ENCODE results near the gene LRRN4. TPM values are rescaled to one million over a fixed set of nuclear protein-coding genes. Genes with fewer than 3 reads are reported as not detected.

Gene LRRN4
- total RNA-seq, 4 donors from 2014 or later, result not detected

DNA sequence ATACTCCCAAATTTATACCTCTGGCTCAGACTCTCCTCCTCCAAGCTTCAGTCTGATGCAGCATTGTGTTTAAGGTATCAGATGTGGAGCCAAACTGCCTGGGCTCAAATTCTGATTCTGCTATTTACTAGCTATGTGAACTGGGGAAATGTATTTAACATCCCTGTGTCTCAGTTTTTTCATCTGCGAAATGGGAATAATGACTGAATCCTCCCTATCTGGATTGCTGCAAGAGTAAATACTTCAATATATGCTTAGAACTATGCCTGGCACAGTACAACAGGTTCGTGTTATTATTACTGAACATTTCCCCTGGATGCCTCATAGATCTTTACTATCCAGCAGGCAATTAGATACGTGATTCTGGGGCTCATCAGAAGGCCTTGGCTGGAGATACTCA lies 5.5 kb downstream of the LRRN4 start:
- H3K27me3 ChIP-seq, result peaks cover 33% of the 10 kb centered on the region
- H3K27ac ChIP-seq, result no peak overlapping the region
- H3K4me3 ChIP-seq, result no peak overlapping the region
- peaks cover 0 to 12% (median 8%) of the 10 kb centered on the region in 3 donors for H3K4me1 ChIP-seq
- 93 to 100% methylated on average over 1 to 2 of the region's 3 CpGs for WGBS, 2 donors (ENCODE audit: low coverage in 1 of 2)
- TF ChIP-seq EP300 (IDR thresholded peaks at IDR 0.05) (no peak), CTCF (IDR thresholded peaks at IDR 0.05) (no peak), POLR2AphosphoS5 (IDR thresholded peaks at IDR 0.05) (no peak), POLR2A (IDR thresholded peaks at IDR 0.05) (no peak)
- no peak for ATAC-seq
- H3K36me3 ChIP-seq, result no peaks in the 10 kb centered on the region
- no peaks in the 10 kb centered on the region for H3K9me3 ChIP-seq

- Histone ChIP-seq H3K4me3 (no peak overlapping the region), H3K27me3 (peaks cover 14% of the 10 kb centered on the region), H3K4me1 (no peaks in the 10 kb centered on the region), H3K27ac (no peak overlapping the region), H3K36me3 (peaks cover 0 to 13% of the 10 kb centered on the region in 2 donors), H3K9me3 (no peaks in the 10 kb centered on the region)
- TF ChIP-seq POLR2AphosphoS5 (IDR thresholded peaks at IDR 0.05) (no peak), POLR2A (IDR thresholded peaks at IDR 0.05) (no peak), CTCF (IDR thresholded peaks at IDR 0.05) (no peak), EP300 (IDR thresholded peaks at IDR 0.05) (no peak)
- ATAC-seq, result no peak
- WGBS, 2 donors (ENCODE audit: low coverage in 1 of 2), result 50 to 83% methylated on average over 1 of the region's 1 CpG
These were observed 7.4 kb downstream of the LRRN4 start for GRCh38 chr20:6046432-6046831.

DNA sequence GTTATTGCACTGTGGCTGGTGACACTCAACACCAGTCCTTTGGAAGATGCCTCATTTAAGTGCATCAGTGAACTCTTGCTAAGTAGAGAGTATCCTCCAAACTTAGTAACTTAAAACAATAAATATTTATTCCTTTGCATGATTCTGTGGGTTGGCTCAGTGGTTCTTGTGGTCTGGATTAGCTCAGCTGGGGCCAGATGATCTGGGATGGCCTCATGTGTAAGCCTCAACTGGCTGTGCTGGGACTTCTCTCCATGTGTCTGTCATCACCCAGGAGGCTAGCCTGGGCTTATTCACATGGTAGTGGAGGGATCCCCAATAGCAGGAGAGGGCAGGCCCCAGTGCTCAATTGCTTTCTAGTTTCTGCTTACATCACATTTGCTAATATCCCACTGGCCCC lies 8.3 kb downstream of the LRRN4 start:
- Histone ChIP-seq H3K9me3 (no peaks in the 10 kb centered on the region), H3K27me3 (peaks cover 5% of the 10 kb centered on the region), H3K27ac (no peak overlapping the region), H3K36me3 (peaks cover 0 to 22% of the 10 kb centered on the region in 2 donors), H3K4me1 (no peaks in the 10 kb centered on the region), H3K4me3 (no peak overlapping the region)
- TF ChIP-seq POLR2AphosphoS5 (IDR thresholded peaks at IDR 0.05) (no peak), POLR2A (IDR thresholded peaks at IDR 0.05) (no peak), EP300 (IDR thresholded peaks at IDR 0.05) (no peak), CTCF (IDR thresholded peaks at IDR 0.05) (no peak)
- ATAC-seq, result no peak

- ATAC-seq, result no peak
These were observed 9.7 kb downstream of the LRRN4 start for GRCh38 chr20:6044115-6044514.

More at GRCh38 chr20:6044115-6044514, 9.7 kb downstream of the LRRN4 start:
- Histone ChIP-seq H3K27ac (no peak overlapping the region), H3K4me3 (no peak overlapping the region), H3K36me3 (peaks cover 0 to 36% of the 10 kb centered on the region in 2 donors), H3K27me3 (no peaks in the 10 kb centered on the region), H3K4me1 (no peaks in the 10 kb centered on the region), H3K9me3 (no peaks in the 10 kb centered on the region)
- TF ChIP-seq POLR2A (IDR thresholded peaks at IDR 0.05) (no peak), POLR2AphosphoS5 (IDR thresholded peaks at IDR 0.05) (no peak), CTCF (IDR thresholded peaks at IDR 0.05) (no peak), EP300 (IDR thresholded peaks at IDR 0.05) (no peak)
- WGBS, 2 donors (ENCODE audit: low coverage in 1 of 2), result 40 to 100% methylated on average over 1 of the region's 2 CpGs

Measured in gastroesophageal sphincter (tissue), 4 donors.